Measurements from ENCODE around the gene IRS2. TPM values are rescaled to one million over a fixed set of nuclear protein-coding genes. Genes with fewer than 3 reads are reported as not detected.

IRS2 gene
- total RNA-seq, 1 donor from 2014 or later, result 42.4 TPM

DNA sequence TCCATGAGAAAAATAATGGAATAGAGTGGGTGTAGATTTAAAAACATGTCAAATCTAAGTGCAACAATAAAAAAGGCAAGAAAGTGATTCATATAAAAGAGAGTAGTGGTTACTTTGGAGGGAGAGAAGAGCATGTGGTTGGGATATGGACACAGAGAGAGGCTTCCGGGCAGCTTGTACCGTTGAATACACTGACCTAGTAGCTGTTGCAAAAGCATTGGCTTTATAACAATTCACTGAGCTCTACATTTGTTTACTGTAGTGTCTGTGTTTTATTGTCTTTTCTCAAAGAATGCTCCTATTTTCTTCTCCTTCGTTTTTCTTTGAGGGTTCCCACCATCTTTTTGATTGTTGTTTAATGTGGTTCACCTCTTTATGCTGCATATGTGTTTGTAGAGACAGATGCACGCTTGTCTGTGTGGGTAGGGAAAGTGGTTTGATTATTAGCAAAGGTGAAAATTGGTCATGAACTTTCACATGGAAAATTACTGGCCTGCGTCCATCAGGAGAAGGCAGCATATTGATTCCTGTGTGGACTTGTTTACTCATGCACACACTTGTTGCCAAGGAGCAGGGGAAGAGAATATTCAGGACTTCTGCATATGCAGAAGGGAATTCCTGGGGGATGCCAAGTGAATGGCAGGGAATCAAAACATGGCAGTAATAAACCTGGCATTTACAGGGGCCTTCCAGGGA lies 29.9 kb upstream of the IRS2 start:
- H3K36me3 ChIP-seq, result no peaks in the 10 kb centered on the region
- H3K9me3 ChIP-seq, result no peaks in the 10 kb centered on the region
- TF ChIP-seq, protein P1, sequence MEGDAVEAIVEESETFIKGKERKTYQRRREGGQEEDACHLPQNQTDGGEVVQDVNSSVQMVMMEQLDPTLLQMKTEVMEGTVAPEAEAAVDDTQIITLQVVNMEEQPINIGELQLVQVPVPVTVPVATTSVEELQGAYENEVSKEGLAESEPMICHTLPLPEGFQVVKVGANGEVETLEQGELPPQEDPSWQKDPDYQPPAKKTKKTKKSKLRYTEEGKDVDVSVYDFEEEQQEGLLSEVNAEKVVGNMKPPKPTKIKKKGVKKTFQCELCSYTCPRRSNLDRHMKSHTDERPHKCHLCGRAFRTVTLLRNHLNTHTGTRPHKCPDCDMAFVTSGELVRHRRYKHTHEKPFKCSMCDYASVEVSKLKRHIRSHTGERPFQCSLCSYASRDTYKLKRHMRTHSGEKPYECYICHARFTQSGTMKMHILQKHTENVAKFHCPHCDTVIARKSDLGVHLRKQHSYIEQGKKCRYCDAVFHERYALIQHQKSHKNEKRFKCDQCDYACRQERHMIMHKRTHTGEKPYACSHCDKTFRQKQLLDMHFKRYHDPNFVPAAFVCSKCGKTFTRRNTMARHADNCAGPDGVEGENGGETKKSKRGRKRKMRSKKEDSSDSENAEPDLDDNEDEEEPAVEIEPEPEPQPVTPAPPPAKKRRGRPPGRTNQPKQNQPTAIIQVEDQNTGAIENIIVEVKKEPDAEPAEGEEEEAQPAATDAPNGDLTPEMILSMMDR (IDR thresholded peaks at IDR 0.05), result no peak
- DNase-seq (ENCODE audit: low spot score in 2 of 2), result no peak
- no peaks in the 10 kb centered on the region for H3K4me1 ChIP-seq
- no peaks in the 10 kb centered on the region for H3K27me3 ChIP-seq
- no peak overlapping the region for H3K27ac ChIP-seq
- no peak overlapping the region for H3K4me3 ChIP-seq
- intact Hi-C loops (cut with DNase I), result no loop called here

DNA sequence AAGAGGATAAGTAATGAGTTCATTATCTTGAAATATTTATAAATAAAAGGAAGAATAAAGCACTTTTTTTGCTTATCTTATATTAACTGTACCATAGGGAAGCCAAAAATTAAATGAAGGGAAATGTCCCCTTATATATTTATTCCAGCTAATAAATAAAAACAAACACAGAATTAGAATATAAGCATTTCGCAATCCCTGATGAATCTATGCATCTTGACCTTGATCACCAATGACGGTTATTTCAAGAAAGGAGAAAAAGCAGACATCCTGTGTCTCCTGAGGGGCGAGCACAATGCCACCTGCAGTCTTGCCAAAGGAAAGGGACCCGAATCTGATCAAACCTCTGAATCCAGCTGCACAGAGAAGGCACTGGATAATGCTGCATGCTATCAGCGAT lies 29.3 kb upstream of the IRS2 start:
- Histone ChIP-seq H3K27ac (no peak overlapping the region), H3K27me3 (no peaks in the 10 kb centered on the region), H3K9me3 (no peaks in the 10 kb centered on the region), H3K36me3 (no peaks in the 10 kb centered on the region), H3K4me1 (no peaks in the 10 kb centered on the region), H3K4me3 (no peak overlapping the region)
- intact Hi-C loops (cut with DNase I), result no loop called here
- DNase-seq (ENCODE audit: low spot score in 2 of 2), result no peak
- TF ChIP-seq, protein P1 (IDR thresholded peaks at IDR 0.05), result no peak

DNA sequence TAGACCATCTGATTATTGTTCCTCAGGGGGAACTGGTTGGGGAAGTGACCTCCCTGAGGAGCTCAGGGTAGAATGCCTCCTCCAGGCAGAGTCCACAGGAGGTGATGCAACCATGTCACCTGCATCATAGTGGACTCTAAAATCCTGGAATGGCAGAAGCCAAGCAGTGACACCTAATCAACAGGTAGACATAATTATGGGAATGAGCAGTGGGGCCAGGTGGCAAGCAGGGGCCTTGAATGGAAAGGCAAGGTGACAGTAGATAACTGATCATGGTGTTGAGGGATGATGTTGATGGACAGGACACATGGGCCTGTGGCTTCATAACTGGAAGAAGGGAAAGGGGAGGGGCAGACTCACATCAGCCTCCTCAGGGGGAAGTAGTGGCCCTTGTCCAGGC lies 27.3 kb upstream of the IRS2 start:
- Histone ChIP-seq H3K27me3 (no peaks in the 10 kb centered on the region), H3K27ac (no peak overlapping the region), H3K4me1 (no peaks in the 10 kb centered on the region), H3K4me3 (no peak overlapping the region), H3K36me3 (no peaks in the 10 kb centered on the region), H3K9me3 (no peaks in the 10 kb centered on the region)
- no peak for DNase-seq (ENCODE audit: low spot score in 2 of 2)
- TF ChIP-seq, protein P1 (IDR thresholded peaks at IDR 0.05), result no peak
- intact Hi-C loops (cut with DNase I), result no loop called here

DNA sequence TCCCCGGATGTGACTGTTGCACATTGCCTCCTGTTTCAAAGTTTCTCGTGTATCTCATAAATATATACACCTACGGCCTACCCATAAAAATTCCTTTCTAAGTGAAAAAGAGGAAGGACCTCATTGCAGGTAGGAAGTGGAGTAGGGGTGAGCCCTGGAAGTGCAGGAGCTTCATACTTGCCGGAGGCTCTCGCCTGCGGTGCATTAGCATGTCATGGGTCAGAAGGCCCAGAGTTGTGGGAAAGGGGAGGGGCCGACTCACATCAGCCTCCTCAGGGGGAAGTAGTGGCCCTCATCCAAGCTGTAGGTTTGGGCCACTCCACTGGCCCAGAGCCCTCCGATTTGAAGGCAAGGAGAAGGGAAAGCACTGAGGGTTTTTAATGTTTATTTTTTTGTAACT lies 26.0 kb upstream of the IRS2 start:
- intact Hi-C loops (cut with DNase I), result no loop called here
- no peaks in the 10 kb centered on the region for H3K9me3 ChIP-seq
- H3K4me3 ChIP-seq, result no peak overlapping the region
- no peak for DNase-seq (ENCODE audit: low spot score in 2 of 2)
- H3K4me1 ChIP-seq, result no peaks in the 10 kb centered on the region
- TF ChIP-seq, protein P1 (IDR thresholded peaks at IDR 0.05), result no peak
- no peak overlapping the region for H3K27ac ChIP-seq
- no peaks in the 10 kb centered on the region for H3K36me3 ChIP-seq
- no peaks in the 10 kb centered on the region for H3K27me3 ChIP-seq

DNA sequence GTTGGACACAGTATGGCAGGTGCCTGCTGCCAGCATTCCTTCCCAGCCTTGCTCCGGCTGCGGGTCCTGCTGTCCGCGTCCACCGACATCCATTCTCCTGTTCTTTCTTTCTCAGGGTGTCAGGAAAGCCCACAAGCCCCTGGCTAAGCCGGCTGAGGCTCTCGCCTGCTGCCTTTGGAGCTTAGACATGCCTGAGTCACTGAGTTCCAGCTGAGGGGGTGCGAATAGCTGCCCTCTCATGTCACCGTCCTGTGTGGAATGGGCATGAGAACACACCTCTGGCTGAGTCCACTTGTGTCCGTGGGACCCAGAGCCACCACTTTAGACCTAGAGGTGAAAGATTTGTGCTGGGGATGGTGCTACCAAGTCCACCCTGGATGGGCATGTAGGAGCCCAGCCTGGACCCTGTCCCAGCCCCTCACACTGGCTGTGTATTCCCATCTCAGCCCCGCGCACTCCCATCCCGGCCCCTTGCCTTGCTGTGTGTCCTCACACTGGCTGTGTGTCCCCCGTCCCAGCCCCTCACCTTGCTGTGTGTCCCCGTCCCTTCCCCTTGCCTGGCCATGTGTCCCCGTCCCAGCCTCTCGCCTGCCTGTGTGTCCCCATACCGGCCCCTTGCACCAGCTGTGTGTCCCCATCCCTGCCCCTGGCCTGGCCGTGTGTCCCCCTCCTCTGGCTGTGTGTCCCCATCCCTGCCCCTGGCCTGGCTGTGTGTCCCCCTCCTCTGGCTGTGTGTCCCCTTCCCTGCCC lies 24.6 kb upstream of the IRS2 start:
- DNase-seq (ENCODE audit: low spot score in 2 of 2), result no peak
- Histone ChIP-seq H3K9me3 (no peaks in the 10 kb centered on the region), H3K4me3 (no peak overlapping the region), H3K27me3 (no peaks in the 10 kb centered on the region), H3K27ac (no peak overlapping the region), H3K4me1 (no peaks in the 10 kb centered on the region), H3K36me3 (no peaks in the 10 kb centered on the region)
- intact Hi-C loops (cut with DNase I), result no loop called here
- TF ChIP-seq, protein P1 (IDR thresholded peaks at IDR 0.05), result no peak
